ENCODE measurements around the gene CLHC1. TPM values are rescaled to one million over a fixed set of nuclear protein-coding genes. Genes with fewer than 3 reads are reported as not detected.

CLHC1 gene
- total RNA-seq, 2 experiments from 2014 or later = 12.4 to 32.1 TPM

GRCh38 chr2:55180374-55180773 lies 51.7 kb downstream of the CLHC1 start:
- Histone ChIP-seq H3K9me3 (ENCODE audit: low read length) (no peaks in the 10 kb centered on the region), H3K36me3 (ENCODE audit: insufficient read depth, low read length) (no peaks in the 10 kb centered on the region), H3K79me2 (ENCODE audit: insufficient read depth, low read depth, low read length) (no peaks in the 10 kb centered on the region), H3K4me2 (ENCODE audit: low read length) (no peak overlapping the region), H2AFZ (ENCODE audit: low read length) (no peak overlapping the region), H4K20me1 (ENCODE audit: insufficient read depth, low read length) (no peaks in the 10 kb centered on the region), H3K9me2 (ENCODE audit: insufficient read depth, low read length) (no peaks in the 10 kb centered on the region), H3K4me3 (ENCODE audit: low read depth, low read length, poor library complexity, severe bottlenecking) (no peak overlapping the region), H3K4me1 (ENCODE audit: insufficient read depth, low read length, poor library complexity, severe bottlenecking) (no peaks in the 10 kb centered on the region), H3K27ac (ENCODE audit: low read depth, low read length, poor library complexity, severe bottlenecking) (no peak overlapping the region)
- DNase-seq (ENCODE audit: low spot score) = no peak
- ChIA-PET CTCF (ENCODE audit: unreplicated experiment) (no interaction called here), POLR2A (interaction anchor here (0.9 to 2.0 kb wide), 2 partner anchors 197 to 219 kb away, joined by 3 to 4 read pairs; no protein-coding TSS in a partner anchor)
- intact Hi-C loops (cut with micrococcal nuclease; ENCODE audit: unreplicated experiment) = no loop called here
- BruUV-seq (replicated peaks) = no TSS peak
- no peak for TF ChIP-seq EZH2phosphoT487 (IDR thresholded peaks at IDR 0.05; ENCODE audit: borderline replicate concordance, low read depth, low read length)
- TF ChIP-seq CTCF (conservative IDR thresholded peaks at IDR 0.05; ENCODE audit: low read length) = no peak

GRCh38 chr2:55176094-55176415 lies 56.0 kb downstream of the CLHC1 start:
- intact Hi-C loops (cut with micrococcal nuclease; ENCODE audit: unreplicated experiment) = loop anchor here (10.0 kb wide), 1 partner anchor 651 kb away; no protein-coding TSS in a partner anchor
- ChIA-PET POLR2A (interaction anchor here (0.5 to 1.9 kb wide), 6 partner anchors 11 to 434 kb away, joined by 3 to 6 read pairs (median 4); no protein-coding TSS in a partner anchor), CTCF (ENCODE audit: unreplicated experiment) (interaction anchor here (0.6 to 1.1 kb wide), 2 partner anchors 122 to 126 kb away, joined by 3 read pairs; partner anchors contain the start of gene RTN4)
- Histone ChIP-seq H2AFZ (ENCODE audit: low read length) (no peak overlapping the region), H3K36me3 (ENCODE audit: insufficient read depth, low read length) (peaks cover 8% of the 10 kb centered on the region; the same call in 1 of the 2 replicates), H3K9me3 (ENCODE audit: low read length) (no peaks in the 10 kb centered on the region), H3K4me2 (ENCODE audit: low read length) (no peak overlapping the region), H3K4me3 (ENCODE audit: low read depth, low read length, poor library complexity, severe bottlenecking) (no peak overlapping the region), H3K79me2 (ENCODE audit: insufficient read depth, low read depth, low read length) (no peaks in the 10 kb centered on the region), H4K20me1 (ENCODE audit: insufficient read depth, low read length) (no peaks in the 10 kb centered on the region), H3K9me2 (ENCODE audit: insufficient read depth, low read length) (no peaks in the 10 kb centered on the region), H3K27ac (ENCODE audit: low read depth, low read length, poor library complexity, severe bottlenecking) (no peak overlapping the region), H3K4me1 (ENCODE audit: insufficient read depth, low read length, poor library complexity, severe bottlenecking) (no peaks in the 10 kb centered on the region)
- BruUV-seq (replicated peaks) = no TSS peak
- TF ChIP-seq EZH2phosphoT487 (IDR thresholded peaks at IDR 0.05; ENCODE audit: borderline replicate concordance, low read depth, low read length) (no peak), CTCF (conservative IDR thresholded peaks at IDR 0.05; ENCODE audit: low read length) (no peak)
- no peak for DNase-seq (ENCODE audit: low spot score)

- Histone ChIP-seq H3K4me3 (ENCODE audit: low read depth, low read length, poor library complexity, severe bottlenecking) (no peak overlapping the region), H3K4me2 (ENCODE audit: low read length) (no peak overlapping the region), H3K9me3 (ENCODE audit: low read length) (no peaks in the 10 kb centered on the region), H3K4me1 (ENCODE audit: insufficient read depth, low read length, poor library complexity, severe bottlenecking) (no peaks in the 10 kb centered on the region), H2AFZ (ENCODE audit: low read length) (no peak overlapping the region), H3K9me2 (ENCODE audit: insufficient read depth, low read length) (no peaks in the 10 kb centered on the region), H3K36me3 (ENCODE audit: insufficient read depth, low read length) (peaks cover 8% of the 10 kb centered on the region; the same call in 1 of the 2 replicates), H3K79me2 (ENCODE audit: insufficient read depth, low read depth, low read length) (no peaks in the 10 kb centered on the region), H3K27ac (ENCODE audit: low read depth, low read length, poor library complexity, severe bottlenecking) (no peak overlapping the region), H4K20me1 (ENCODE audit: insufficient read depth, low read length) (no peaks in the 10 kb centered on the region)
- ChIA-PET POLR2A (interaction anchor here (0.5 to 1.9 kb wide), 6 partner anchors 10 to 435 kb away, joined by 3 to 6 read pairs (median 3); no protein-coding TSS in a partner anchor), CTCF (ENCODE audit: unreplicated experiment) (no interaction called here)
- no TSS peak for BruUV-seq (replicated peaks)
- intact Hi-C loops (cut with micrococcal nuclease; ENCODE audit: unreplicated experiment) = loop anchor here (10.0 kb wide), 1 partner anchor 651 kb away; no protein-coding TSS in a partner anchor
- TF ChIP-seq CTCF (conservative IDR thresholded peaks at IDR 0.05; ENCODE audit: low read length) (peak; percentile 93), EZH2phosphoT487 (IDR thresholded peaks at IDR 0.05; ENCODE audit: borderline replicate concordance, low read depth, low read length) (no peak)
- DNase-seq (ENCODE audit: low spot score) = peak; percentile 77
Observed at GRCh38 chr2:55175254-55176093, 56.6 kb downstream of the CLHC1 start.

Data from OCI-LY7 (cell line).